GM20431 (cell line): ENCODE results near the gene KRT72.

Experiments
- in situ Hi-C: fragments of 300-500 bp; cut with MseI, MboI; formaldehyde crosslinking; loops from one replicate; pipeline ENCODE4 v1.15.0; 2020; ENCODE audit warnings: low sequenced_read_pairs; ENCODE audit not compliant: unreplicated experiment

Gene KRT72

GRCh38 chr12:52552681-52553195 is 48.5 kb downstream of the KRT72 start, which contains the start of gene KRT71:
TSS of gene KRT71 (minus strand) at chr12:52553145. CDS start at chr12:52553077, 68 bp downstream.
- in situ Hi-C loops, result no loop called here

- in situ Hi-C loops, result no loop called here
Observed at GRCh38 chr12:52552055-52552454, 49.2 kb downstream of the KRT72 start.

GRCh38 chr12:52551216-52551865 is 49.9 kb downstream of the KRT72 start:
- in situ Hi-C loops, result no loop called here

DNA sequence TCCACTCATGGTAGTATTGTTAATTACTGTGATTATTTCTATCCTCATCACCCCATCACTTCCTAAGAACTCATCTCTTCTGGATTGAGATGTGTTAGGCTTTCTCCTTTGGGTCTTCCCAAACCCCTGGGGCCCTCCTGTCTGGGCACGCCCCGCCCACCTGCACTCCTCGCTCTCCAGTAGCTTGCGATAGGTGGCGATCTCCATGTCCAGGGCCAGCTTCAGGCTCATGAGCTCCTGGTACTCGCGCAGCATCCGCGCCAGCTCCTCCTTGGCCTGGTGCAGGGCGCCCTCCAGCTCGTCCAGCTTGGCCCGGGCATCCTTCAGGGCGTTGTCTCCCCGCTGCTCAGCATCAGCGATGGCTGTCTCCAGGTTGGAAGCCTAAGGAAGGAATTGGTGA is 55.1 kb downstream of the KRT72 start:
- in situ Hi-C loops, result no loop called here

GRCh38 chr12:52543985-52544883 is 57.0 kb downstream of the KRT72 start:
- in situ Hi-C loops, result no loop called here

- in situ Hi-C loops, result no loop called here
Observed at GRCh38 chr12:52542785-52543318, 58.4 kb downstream of the KRT72 start.

DNA sequence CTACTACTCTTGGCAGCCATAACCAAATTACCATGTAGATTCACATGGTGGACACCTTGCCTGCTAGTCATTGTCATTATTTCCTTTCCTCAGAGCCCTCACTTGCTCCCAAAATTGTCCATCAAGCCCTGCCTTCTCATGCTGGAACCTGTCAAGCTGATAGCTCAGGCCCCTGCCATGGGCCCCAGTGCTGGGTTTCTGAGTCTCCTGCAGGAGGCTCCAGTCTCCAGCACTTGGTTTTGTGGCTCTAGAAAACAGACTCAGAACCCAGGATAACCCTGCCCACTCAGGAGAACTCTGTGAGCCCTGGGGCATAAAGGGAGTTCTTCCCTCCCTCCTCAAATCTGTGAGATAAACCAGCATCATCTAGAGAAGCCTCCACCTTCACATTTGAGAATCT is 59.1 kb downstream of the KRT72 start:
- in situ Hi-C loops, result no loop called here

GRCh38 chr12:52541709-52542108 is 59.6 kb downstream of the KRT72 start:
- in situ Hi-C loops, result no loop called here

DNA sequence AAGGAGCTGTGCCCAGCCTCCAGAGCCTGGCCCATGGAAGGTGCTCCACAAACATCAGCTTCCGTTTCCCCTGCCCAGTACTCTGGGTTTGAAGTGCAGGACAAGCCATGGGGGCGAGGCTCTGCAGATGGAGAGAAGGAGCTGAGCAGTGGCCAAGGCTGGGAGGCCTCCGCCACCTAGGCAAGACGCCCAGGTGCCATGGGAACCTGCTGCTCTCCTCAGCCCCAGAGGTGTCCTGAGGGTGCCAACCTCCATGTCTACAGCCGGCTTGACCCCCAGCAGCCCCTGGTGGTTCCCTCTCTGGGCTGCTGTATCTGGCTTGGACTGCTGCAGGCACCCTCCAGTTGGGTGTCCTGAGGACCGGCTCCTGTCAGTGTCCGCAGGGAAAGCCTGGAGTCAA is 60.7 kb downstream of the KRT72 start:
- in situ Hi-C loops, result no loop called here

GRCh38 chr12:52539821-52540173 is 61.5 kb downstream of the KRT72 start:
- in situ Hi-C loops, result no loop called here

- in situ Hi-C loops, result no loop called here
Observed at GRCh38 chr12:52539083-52539820, 62.0 kb downstream of the KRT72 start.

DNA sequence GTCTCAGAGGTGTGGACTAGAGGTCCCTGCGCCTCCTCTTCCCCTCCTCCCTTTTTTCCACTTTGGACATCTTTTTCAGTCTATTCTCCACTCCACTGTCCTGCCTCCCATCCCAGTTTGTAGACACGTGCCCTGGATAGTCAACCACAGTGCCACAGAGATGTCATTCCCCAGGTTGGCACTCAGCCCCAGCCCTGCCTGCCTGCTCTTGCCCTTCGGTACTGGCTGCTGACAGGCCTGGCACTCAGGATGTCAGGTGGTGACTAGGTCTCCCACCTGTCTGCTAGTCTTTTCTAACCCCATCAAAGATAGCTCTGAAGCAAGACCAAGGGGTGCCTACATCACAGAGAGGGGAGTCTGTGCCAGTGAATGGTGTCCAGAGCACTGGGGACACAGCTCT is 64.2 kb downstream of the KRT72 start:
- in situ Hi-C loops, result no loop called here
